ENCODE measurements around the gene KIF1C. TPM values are rescaled to one million over a fixed set of nuclear protein-coding genes. Genes with fewer than 3 reads are reported as not detected.
A peak's percentile ranks its signal among the peaks of the same experiment; 100 is the strongest.

KIF1C gene
- total RNA-seq, 1 experiment from 2014 or later = 85.6 TPM

- Histone ChIP-seq H2BK12ac (ENCODE audit: insufficient read length, low read depth, low read length) (no peak overlapping the region), H2AK5ac (ENCODE audit: insufficient read length, low read length) (no peak overlapping the region), H3K23me2 (ENCODE audit: insufficient read length, low read depth, low read length, poor library complexity, severe bottlenecking) (peaks cover 23% of the 10 kb centered on the region), H3K79me2 (ENCODE audit: insufficient read depth, low read length) (peaks cover 13% of the 10 kb centered on the region; the same call in 1 of the 2 replicates), H2BK120ac (ENCODE audit: low read depth, low read length, poor library complexity, severe bottlenecking) (no peak overlapping the region), H3K79me1 (ENCODE audit: insufficient read depth, low read depth, low read length, poor library complexity, severe bottlenecking) (peaks cover 4% of the 10 kb centered on the region), H2BK20ac (ENCODE audit: low read depth, low read length, poor library complexity, severe bottlenecking) (no peak overlapping the region), H3K4me2 (ENCODE audit: insufficient read depth, insufficient read length, low read length) (peak overlapping the region; percentile 72), H2BK15ac (ENCODE audit: low read depth, low read length) (no peak overlapping the region), H4K5ac (ENCODE audit: insufficient read length, low read depth, low read length) (no peak overlapping the region), H3K14ac (ENCODE audit: insufficient read depth, low read length) (no peak overlapping the region), H4K8ac (replicated peaks; ENCODE audit: insufficient read length, low read depth, low read length) (no peak overlapping the region), H3K27me3 (ENCODE audit: insufficient read depth, low read length) (no peaks in the 10 kb centered on the region), H3K9ac (ENCODE audit: extremely low read depth, insufficient read length, low read length) (peak overlapping the region; percentile 70), H3K4me1 (ENCODE audit: insufficient read depth, low read length) (peaks cover 4% of the 10 kb centered on the region; the same call in 1 of the 2 replicates), H3K56ac (ENCODE audit: insufficient read length, low read depth, low read length) (no peak overlapping the region), H3K18ac (ENCODE audit: insufficient read length, low read depth, low read length) (no peak overlapping the region), H3T11ph (ENCODE audit: low read length) (no peak overlapping the region), H3K4ac (ENCODE audit: low read depth, low read length) (no peak overlapping the region), H2AFZ (ENCODE audit: low read length) (no peak overlapping the region), H3K27ac (ENCODE audit: insufficient read length, low read depth, low read length) (peak overlapping the region; percentile 78), H4K20me1 (ENCODE audit: control insufficient read depth, insufficient read depth, insufficient read length) (no peaks in the 10 kb centered on the region), H2BK5ac (ENCODE audit: insufficient read length, low read length) (no peak overlapping the region), H3K9me3 (ENCODE audit: control insufficient read depth, low read depth, low read length) (no peaks in the 10 kb centered on the region), H4K91ac (ENCODE audit: insufficient read length, low read depth, low read length) (no peak overlapping the region), H3K23ac (ENCODE audit: insufficient read length, low read depth, low read length) (no peak overlapping the region)
- peaks cover 20 to 36% (median 31%) of the 10 kb centered on the region in 3 experiments for H3K36me3 Mint-ChIP-seq (ENCODE audit: insufficient read depth in 1 of 3, low read depth in 3 of 3)
- H3K27me3 Mint-ChIP-seq (ENCODE audit: low read depth) = peaks cover 5% of the 10 kb centered on the region
- H3K9me3 Mint-ChIP-seq = peaks cover 0 to 2% of the 10 kb centered on the region in 2 experiments; a peak in 2 of 5 replicates
- peak; percentile 90 for DNase-seq
- H3K27ac Mint-ChIP-seq = peak overlapping the region; percentile 98 to 100 (median 100)
- no peak for TF ChIP-seq CTCF (conservative IDR thresholded peaks at IDR 0.05)
- H3K4me1 Mint-ChIP-seq = peaks cover 43 to 44% of the 10 kb centered on the region in 2 experiments
- H3K4me3 Mint-ChIP-seq = peak overlapping the region; percentile 95 to 100
- no CpG with 5 or more reads among the region's 40 CpGs for WGBS (ENCODE audit: extremely low coverage, insufficient read length, low lambda C conversion rate)
Measured at GRCh38 chr17:4948931-4949320, 48.8 kb upstream of the KIF1C start.

Measured in H9 (cell line).